Gastrocnemius medialis (tissue), 4 donors: Measurements from ENCODE around the gene BICD2.

Source experiments
- CTCF ChIP-seq, 5 experiments: fragments of 450-650 bp in 3 of 5; fragments of 200-600 bp in 2 of 5; sonication (generic) in 2 of 5; IDR thresholded peaks in 4 of 5; conservative IDR thresholded peaks in 1 of 5; 1 replicate in 4 of 5; 2 replicates in 1 of 5; pipeline ENCODE4 v1.5.1; 2016 to 2019; ENCODE audit warnings: antibody characterized with exemption in 5 of 5, mild to moderate bottlenecking in 3 of 5, moderate library complexity in 3 of 5
- POLR2A ChIP-seq, 2 donors: fragments of 450-650 bp; IDR thresholded peaks; one replicate each; pipeline ENCODE4 v1.6.1; 2017; ENCODE audit warnings: antibody characterized with exemption in 2 of 2, mild to moderate bottlenecking in 2 of 2, moderate library complexity in 2 of 2

- TF ChIP-seq CTCF (IDR thresholded peaks at IDR 0.05 in 4 of 5, conservative IDR thresholded peaks at IDR 0.05 in 1 of 5) (no peak), POLR2A (IDR thresholded peaks at IDR 0.05) (no peak)
Observed at GRCh38 chr9:92665836-92666235, 98.8 kb downstream of the BICD2 start.
